Activated T-helper 2 cell treated with anti-CD3 and anti-CD28 coated beads, Interferon-gamma antibody, Interleukin-2, Interleukin-4, amounts not matched to agents 10 μg/mL and 5 μg/mL and 100 μg/mL, durations not matched to agents 14 hours and 24 hours and 36 hours (primary cell): ENCODE results near the gene CTRL. TPM values are rescaled to one million over a fixed set of nuclear protein-coding genes. Genes with fewer than 3 reads are reported as not detected.

Experiments used
- DNase-seq: peaks from one replicate; pipeline ENCODE4 v3.0.0; 2021; ENCODE audit warnings: low spot score
- H3K27ac Mint-ChIP-seq: one replicate; pipeline ENCODE4 v1.8.0; 2021; ENCODE audit warnings: mixed read lengths
- H3K27me3 Mint-ChIP-seq: one replicate; pipeline ENCODE4 v1.8.0; 2021; ENCODE audit warnings: low read depth, mixed read lengths
- H3K36me3 Mint-ChIP-seq: one replicate; pipeline ENCODE4 v1.8.0; 2021; ENCODE audit warnings: low read depth, mixed read lengths
- H3K4me1 Mint-ChIP-seq: one replicate; pipeline ENCODE4 v1.8.0; 2021; ENCODE audit warnings: low read depth, mixed read lengths
- H3K4me3 Mint-ChIP-seq: one replicate; pipeline ENCODE4 v1.8.0; 2021; ENCODE audit warnings: low read depth, mild to moderate bottlenecking, moderate library complexity, mixed read lengths
- H3K9me3 Mint-ChIP-seq: one replicate; pipeline ENCODE4 v1.8.0; 2021; ENCODE audit warnings: mixed read lengths
- intact Hi-C: fragments of 100-400 bp; cut with micrococcal nuclease; formaldehyde crosslinking; loops from one replicate; pipeline ENCODE4 v1.15.1; 2023
- total RNA-seq: library from RNA; stranded (reverse); gene quantifications from 2 replicates; pipeline ENCODE4 v1.2.3, GENCODE V29; 2022

CTRL gene
- total RNA-seq, 1 donor from 2014 or later = 5.6 TPM

- Mint-ChIP-seq H3K9me3 (no peaks in the 10 kb centered on the region), H3K36me3 (peaks cover 64% of the 10 kb centered on the region), H3K27me3 (no peaks in the 10 kb centered on the region), H3K4me3 (peak overlapping the region; percentile 100), H3K4me1 (peaks cover 23% of the 10 kb centered on the region), H3K27ac (peak overlapping the region; percentile 90)
- DNase-seq = no peak
- intact Hi-C loops = loop anchor here (1.0 to 10.0 kb wide), 9 partner anchors 33 to 410 kb away; partner anchors contain the start of genes ACD, DDX28, DPEP3 and DUS2
These were observed 3.4 kb upstream of the CTRL start for GRCh38 chr16:67935101-67935401.

DNA sequence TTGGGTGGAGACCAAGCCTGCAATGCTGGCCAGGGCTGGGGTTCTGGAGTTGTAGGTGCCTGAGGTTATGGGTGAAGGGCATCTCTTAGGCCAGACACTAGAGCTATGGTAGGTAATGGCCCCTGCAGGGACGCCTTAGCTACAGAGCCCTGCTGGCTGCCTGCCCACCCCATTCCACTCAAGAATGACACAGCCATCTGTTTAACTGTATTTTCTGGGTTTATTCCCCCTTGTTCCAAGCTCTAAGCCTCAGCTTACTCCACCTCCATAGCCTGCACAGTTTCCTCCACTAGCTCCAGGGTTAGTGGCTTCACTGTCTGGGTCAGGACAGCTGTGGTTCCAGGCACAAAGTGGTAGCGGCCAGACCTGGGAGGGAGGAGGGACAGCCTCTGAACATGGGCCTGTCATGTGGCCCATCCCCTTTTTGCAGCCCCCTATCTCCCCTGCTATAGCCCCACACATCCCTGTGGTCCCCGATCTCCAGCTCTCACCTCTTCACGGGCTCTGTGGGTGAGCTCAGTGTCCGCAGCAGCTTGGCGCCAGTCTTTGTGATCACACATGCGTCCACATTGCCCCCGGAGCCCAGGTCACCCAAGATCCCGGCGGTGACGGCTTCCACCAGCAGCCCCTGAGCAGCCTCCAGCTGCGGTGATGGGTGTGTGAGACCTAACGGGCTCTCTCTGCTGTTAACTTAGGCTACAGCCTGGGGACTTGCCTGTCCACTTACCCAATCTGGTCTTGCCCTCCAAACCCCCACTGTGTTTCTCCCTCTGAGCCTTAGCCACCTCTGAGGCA lies 2.8 kb upstream of the CTRL start:
- no peak for DNase-seq
- no peaks in the 10 kb centered on the region for H3K9me3 Mint-ChIP-seq

DNA sequence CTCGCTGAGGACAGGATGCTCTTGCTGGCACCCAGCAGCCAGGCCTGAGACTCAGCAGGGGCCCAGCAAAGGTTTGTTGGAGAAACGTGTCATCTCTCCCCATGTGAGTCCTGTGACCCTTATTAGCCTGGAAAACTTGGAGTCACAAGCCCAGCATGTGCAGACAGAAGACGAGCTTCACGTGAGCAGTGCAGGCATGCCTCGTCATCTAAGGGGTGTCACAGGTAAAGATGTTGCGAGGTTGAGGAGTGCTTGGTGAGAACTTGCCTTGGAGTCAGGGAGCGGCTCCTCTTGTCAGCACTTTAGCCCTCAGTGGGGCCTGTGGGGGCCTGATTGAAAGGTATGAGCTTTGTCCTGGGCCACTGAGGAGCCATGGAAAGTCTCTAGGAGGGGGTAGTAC lies 2.1 kb upstream of the CTRL start:
- H3K36me3 Mint-ChIP-seq = peaks cover 61% of the 10 kb centered on the region
- peaks cover 17% of the 10 kb centered on the region for H3K4me1 Mint-ChIP-seq
- no peak for DNase-seq
- no peaks in the 10 kb centered on the region for H3K27me3 Mint-ChIP-seq
- intact Hi-C loops = loop anchor here (2.0 to 10.0 kb wide), 3 partner anchors 41 to 409 kb away; partner anchors contain the start of genes PSKH1 and RIPOR1
- no peak overlapping the region for H3K27ac Mint-ChIP-seq
- peak overlapping the region; percentile 9 for H3K4me3 Mint-ChIP-seq
- H3K9me3 Mint-ChIP-seq = no peaks in the 10 kb centered on the region

More for the DNA sequence above, 2.8 kb upstream of the CTRL start:
- Mint-ChIP-seq H3K4me3 (peak overlapping the region; percentile 100), H3K27ac (peak overlapping the region; percentile 90), H3K36me3 (peaks cover 63% of the 10 kb centered on the region), H3K27me3 (no peaks in the 10 kb centered on the region), H3K4me1 (peaks cover 17% of the 10 kb centered on the region)
- intact Hi-C loops = loop anchor here (1.0 to 10.0 kb wide), 9 partner anchors 34 to 410 kb away; partner anchors contain the start of genes ACD, DDX28, DPEP3 and DUS2

DNA sequence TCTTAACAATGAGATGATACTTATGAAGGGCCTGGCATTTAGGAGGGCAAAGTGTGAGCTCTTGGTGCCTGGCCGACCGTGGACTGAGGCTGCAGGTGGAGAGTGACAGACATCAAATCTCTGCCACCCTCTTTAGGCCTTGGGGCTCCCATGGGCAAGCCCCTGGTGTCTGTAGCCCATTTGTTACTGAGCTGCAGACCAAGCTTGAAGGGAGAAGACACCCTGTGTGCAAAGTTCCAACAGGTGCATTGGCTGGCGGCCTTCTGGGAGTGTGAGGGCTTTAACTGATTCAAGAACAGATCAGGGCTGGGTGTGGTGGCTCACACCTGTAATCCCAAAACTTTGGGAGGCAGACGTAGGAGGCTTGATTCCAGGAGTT lies 789 bp upstream of the CTRL start:
- Mint-ChIP-seq H3K9me3 (no peaks in the 10 kb centered on the region), H3K27ac (no peak overlapping the region), H3K4me3 (no peak overlapping the region), H3K36me3 (peaks cover 70% of the 10 kb centered on the region), H3K4me1 (peaks cover 17% of the 10 kb centered on the region), H3K27me3 (no peaks in the 10 kb centered on the region)
- intact Hi-C loops = loop anchor here (10.0 kb wide), 1 partner anchor 408 kb away; the partner anchor contains the start of gene RIPOR1
- no peak for DNase-seq

DNA sequence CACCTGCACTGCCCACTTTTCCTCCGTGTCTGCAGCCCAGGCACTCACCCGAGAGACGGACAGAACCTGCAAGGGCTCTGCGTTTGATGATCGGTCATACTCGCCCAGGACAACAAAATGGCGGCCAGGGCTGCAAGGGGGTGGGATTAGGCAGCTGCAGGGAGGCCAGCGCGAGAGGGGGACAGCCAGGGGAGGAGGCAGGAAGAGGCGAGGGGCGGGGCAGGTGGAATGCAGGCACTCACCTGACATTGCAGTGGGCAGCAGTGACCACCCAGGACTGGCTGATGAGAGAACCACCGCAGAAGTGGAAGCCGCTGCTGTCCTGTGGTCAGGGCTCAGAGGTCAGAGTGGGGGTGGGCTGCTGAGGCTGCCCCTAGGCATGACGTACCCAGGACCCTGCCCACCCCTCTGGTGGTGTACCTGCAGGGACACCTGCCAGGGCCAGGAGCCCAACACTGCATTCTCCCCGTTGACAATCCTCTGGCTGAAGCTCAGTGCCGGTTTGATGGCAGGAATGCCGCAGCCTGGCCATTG lies 917 bp downstream of the CTRL start:
- Mint-ChIP-seq H3K36me3 (peaks cover 58% of the 10 kb centered on the region), H3K9me3 (no peaks in the 10 kb centered on the region), H3K27me3 (no peaks in the 10 kb centered on the region), H3K4me3 (no peak overlapping the region), H3K27ac (no peak overlapping the region), H3K4me1 (peaks cover 11% of the 10 kb centered on the region)
- intact Hi-C loops = loop anchor here (10.0 kb wide), 1 partner anchor 406 kb away; the partner anchor contains the start of gene RIPOR1
- no peak for DNase-seq

GRCh38 chr16:67930191-67930590 lies 1.5 kb downstream of the CTRL start:
- no peak for DNase-seq
- intact Hi-C loops = loop anchor here (10.0 kb wide), 1 partner anchor 405 kb away; the partner anchor contains the start of gene RIPOR1
- Mint-ChIP-seq H3K36me3 (peaks cover 52% of the 10 kb centered on the region), H3K27me3 (no peaks in the 10 kb centered on the region), H3K9me3 (no peaks in the 10 kb centered on the region), H3K27ac (no peak overlapping the region), H3K4me1 (peaks cover 7% of the 10 kb centered on the region), H3K4me3 (no peak overlapping the region)

DNA sequence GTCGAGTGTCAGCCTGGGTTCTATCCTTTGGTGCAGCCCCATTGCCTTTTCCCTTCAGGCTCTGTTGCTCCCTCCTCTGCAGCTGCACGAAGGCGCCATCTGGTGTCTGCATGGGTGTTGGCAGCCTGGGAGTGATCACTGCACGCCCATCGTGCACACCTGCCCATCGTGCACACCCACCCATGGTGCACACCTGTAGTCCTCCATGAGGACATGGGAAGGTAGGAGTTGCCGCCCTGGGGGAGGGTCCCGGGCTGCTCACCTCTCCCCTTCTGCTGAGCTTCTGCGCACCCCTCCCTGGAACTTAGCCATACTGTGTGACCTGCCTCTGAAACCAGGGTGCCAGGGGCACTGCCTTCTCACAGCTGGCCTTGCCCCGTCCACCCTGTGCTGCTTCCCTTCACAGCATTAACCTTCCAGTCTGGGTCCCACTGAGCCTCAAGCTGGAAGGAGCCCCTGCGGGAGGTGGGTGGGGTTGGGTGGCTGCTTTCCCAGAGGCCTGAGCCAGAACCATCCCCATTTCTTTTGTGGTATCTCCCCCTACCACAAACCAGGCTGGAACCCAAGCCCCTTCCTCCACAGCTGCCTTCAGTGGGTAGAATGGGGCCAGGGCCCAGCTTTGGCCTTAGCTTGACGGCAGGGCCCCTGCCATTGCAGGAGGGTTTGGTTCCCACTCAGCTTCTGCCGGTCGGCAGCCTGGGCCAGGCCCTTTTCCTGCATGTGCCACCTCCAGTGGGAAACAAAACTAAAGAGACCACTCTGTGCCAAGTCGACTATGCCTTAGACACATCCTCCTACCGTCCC lies 2.9 kb downstream of the CTRL start:
- H3K27me3 Mint-ChIP-seq = no peaks in the 10 kb centered on the region
- intact Hi-C loops = loop anchor here (1.0 to 5.0 kb wide), 2 partner anchors 45 to 111 kb away; no protein-coding TSS in a partner anchor
- H3K4me3 Mint-ChIP-seq = no peak overlapping the region
- H3K9me3 Mint-ChIP-seq = no peaks in the 10 kb centered on the region
- peak; percentile 68 for DNase-seq
- H3K36me3 Mint-ChIP-seq = peaks cover 38% of the 10 kb centered on the region
- H3K27ac Mint-ChIP-seq = no peak overlapping the region
- peaks cover under 1% of the 10 kb centered on the region for H3K4me1 Mint-ChIP-seq

DNA sequence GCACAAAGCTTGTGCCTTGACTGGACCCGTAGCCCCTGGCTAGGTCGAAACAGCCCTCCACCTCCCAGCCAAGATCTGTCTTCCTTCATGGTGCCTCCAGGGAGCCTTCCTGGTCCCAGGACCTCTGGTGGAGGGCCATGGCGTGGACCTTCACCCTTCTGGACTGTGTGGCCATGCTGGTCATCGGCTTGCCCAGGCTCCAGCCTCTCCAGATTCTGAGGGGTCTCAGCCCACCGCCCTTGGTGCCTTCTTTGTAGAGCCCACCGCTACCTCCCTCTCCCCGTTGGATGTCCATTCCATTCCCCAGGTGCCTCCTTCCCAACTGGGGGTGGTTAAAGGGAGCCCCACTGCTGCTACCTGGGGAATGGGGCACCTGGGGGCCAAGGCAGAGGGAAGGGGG lies 3.5 kb downstream of the CTRL start:
- Mint-ChIP-seq H3K36me3 (peaks cover 32% of the 10 kb centered on the region), H3K27ac (no peak overlapping the region)
- intact Hi-C loops = loop anchor here (1.0 to 5.0 kb wide), 2 partner anchors 45 to 111 kb away; no protein-coding TSS in a partner anchor

DNA sequence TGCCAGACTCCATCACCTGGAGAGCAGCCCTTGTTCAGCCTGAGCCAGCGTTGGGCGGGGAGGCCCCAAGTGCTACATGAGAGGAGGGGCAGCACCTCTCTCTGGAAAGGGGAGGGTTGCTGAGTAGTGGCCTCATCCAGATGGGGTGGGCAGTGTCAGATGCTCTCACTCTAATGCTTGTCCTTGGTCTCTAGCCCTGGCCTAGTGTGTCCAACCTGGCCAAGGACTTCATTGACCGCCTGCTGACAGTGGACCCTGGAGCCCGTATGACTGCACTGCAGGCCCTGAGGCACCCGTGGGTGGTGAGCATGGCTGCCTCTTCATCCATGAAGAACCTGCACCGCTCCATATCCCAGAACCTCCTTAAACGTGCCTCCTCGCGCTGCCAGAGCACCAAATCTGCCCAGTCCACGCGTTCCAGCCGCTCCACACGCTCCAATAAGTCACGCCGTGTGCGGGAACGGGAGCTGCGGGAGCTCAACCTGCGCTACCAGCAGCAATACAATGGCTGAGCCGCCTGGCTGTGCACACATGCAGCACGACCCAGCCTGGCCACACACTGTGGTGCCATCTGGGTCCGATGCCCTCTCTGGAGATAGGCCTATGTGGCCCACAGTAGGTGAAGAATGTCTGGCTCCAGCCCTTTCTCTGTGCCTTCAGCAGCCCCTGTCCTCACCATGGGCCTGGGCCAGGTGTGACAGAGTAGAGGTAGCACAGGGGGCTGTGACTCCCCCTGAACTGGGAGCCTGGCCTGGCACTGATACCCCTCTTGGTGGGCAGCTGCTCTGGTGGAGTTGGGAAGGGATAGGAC lies 4.3 kb downstream of the CTRL start:
- no peaks in the 10 kb centered on the region for H3K27me3 Mint-ChIP-seq
- H3K4me1 Mint-ChIP-seq = peaks cover 3% of the 10 kb centered on the region
- H3K9me3 Mint-ChIP-seq = no peaks in the 10 kb centered on the region
- intact Hi-C loops = loop anchor here (5.0 kb wide), 1 partner anchor 110 kb away; no protein-coding TSS in a partner anchor
- H3K4me3 Mint-ChIP-seq = no peak overlapping the region
- H3K36me3 Mint-ChIP-seq = peaks cover 28% of the 10 kb centered on the region
- no peak for DNase-seq
- H3K27ac Mint-ChIP-seq = no peak overlapping the region

More for the DNA sequence above, 3.5 kb downstream of the CTRL start:
- DNase-seq = no peak
- Mint-ChIP-seq H3K4me1 (no peaks in the 10 kb centered on the region), H3K27me3 (no peaks in the 10 kb centered on the region), H3K4me3 (no peak overlapping the region), H3K9me3 (no peaks in the 10 kb centered on the region)

GRCh38 chr16:67926181-67926750 lies 5.4 kb downstream of the CTRL start:
- H3K27ac Mint-ChIP-seq = no peak overlapping the region
- no peak overlapping the region for H3K4me3 Mint-ChIP-seq
- intact Hi-C loops = loop anchor here (5.0 kb wide), 1 partner anchor 109 kb away; no protein-coding TSS in a partner anchor
- no peak for DNase-seq
- no peaks in the 10 kb centered on the region for H3K27me3 Mint-ChIP-seq
- H3K9me3 Mint-ChIP-seq = no peaks in the 10 kb centered on the region
- H3K4me1 Mint-ChIP-seq = peaks cover 10% of the 10 kb centered on the region
- peaks cover 24% of the 10 kb centered on the region for H3K36me3 Mint-ChIP-seq

DNA sequence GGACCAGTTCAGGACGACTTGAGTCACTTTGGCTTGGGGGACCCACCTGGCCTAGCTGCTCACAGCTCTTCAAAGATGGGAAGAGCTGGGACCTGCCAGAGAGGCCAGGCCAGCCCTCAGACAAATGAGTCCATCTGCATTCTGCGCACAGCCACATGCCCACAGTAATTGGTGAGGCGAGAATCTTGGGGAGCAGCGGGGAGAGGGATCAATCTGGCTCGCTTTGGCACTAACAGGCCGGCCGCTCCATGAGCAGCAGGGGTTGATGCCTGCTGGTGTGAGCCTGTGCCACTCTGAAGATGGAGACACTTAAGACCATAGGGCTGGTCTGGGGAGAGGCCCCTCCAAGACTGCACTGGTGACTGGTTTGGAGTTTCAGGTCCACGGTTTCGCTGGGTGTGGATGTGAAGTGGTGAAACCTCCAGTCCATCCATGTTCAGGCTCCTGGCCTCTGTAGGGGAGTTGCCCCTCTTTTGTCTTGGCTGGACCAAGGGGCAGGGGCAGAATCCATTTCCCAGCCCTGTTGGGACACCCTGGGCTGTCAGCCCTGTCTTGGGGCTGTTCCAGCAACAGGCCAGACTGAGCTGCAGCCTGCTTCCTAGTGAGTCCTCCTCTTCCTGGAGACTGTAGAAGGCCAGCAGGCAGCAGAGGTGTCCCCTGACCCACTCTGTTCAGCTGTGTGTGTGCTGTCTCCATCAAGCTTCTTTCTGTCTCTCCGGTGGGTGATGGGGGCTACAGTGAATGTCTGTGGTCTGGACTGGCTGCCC lies 7.3 kb downstream of the CTRL start:
- Mint-ChIP-seq H3K9me3 (no peaks in the 10 kb centered on the region), H3K27me3 (no peaks in the 10 kb centered on the region), H3K4me1 (peaks cover 10% of the 10 kb centered on the region), H3K27ac (no peak overlapping the region), H3K36me3 (peaks cover 13% of the 10 kb centered on the region), H3K4me3 (no peak overlapping the region)
- intact Hi-C loops = no loop called here
- no peak for DNase-seq
